Measurements from ENCODE around the gene GPR15. TPM values are rescaled to one million over a fixed set of nuclear protein-coding genes. Genes with fewer than 3 reads are reported as not detected.

GPR15 gene
- total and polyA plus RNA-seq, 4 donors = 0.12 to 1.2 (median 0.35) TPM

DNA sequence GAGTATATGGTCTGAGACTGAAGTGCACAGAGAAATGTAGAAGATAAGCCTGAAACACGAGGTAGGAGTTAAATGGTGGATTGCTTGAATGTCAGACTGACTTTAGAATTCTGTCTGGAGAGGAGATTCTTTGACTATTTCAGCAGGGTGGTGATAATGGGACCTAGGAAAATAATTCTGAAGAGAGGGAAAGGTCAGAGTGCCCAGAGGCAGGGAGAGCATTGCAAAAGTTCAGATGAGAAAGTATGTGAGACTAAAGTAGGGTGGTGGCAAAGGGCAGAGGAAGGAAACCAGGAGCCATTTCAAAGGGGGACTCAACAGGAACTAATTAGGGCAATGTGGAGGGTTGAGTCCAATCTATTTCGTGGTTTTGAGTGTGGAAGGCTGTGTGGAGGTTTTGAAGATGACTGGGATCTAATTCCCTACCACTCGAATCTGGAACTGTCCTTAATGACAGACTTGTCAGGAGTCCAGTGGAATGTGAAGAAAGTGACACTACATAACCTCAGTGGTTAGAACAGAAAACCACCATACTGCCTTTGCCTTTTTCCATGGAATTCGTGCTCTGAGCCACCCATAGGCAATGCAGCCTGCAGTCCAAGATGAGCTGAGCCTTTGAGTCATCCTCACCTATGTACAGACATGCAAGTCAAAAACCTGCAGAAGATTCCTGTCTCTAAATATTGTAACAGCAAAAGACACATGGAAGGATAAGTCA lies 45.6 kb downstream of the GPR15 start:
- H3K4me3 ChIP-seq = no peak overlapping the region
- H3K4me1 ChIP-seq (ENCODE audit: control insufficient read depth in 5 of 5, insufficient read depth in 5 of 5, low read length in 5 of 5) = no peaks in the 10 kb centered on the region
- WGBS, 2 donors = 79 to 81% methylated on average over 4 of the region's 4 CpGs
- DNase-seq (no peak), ATAC-seq (ENCODE audit: insufficient read depth, low FRiP score) (no peak)
- TF ChIP-seq, protein P1, sequence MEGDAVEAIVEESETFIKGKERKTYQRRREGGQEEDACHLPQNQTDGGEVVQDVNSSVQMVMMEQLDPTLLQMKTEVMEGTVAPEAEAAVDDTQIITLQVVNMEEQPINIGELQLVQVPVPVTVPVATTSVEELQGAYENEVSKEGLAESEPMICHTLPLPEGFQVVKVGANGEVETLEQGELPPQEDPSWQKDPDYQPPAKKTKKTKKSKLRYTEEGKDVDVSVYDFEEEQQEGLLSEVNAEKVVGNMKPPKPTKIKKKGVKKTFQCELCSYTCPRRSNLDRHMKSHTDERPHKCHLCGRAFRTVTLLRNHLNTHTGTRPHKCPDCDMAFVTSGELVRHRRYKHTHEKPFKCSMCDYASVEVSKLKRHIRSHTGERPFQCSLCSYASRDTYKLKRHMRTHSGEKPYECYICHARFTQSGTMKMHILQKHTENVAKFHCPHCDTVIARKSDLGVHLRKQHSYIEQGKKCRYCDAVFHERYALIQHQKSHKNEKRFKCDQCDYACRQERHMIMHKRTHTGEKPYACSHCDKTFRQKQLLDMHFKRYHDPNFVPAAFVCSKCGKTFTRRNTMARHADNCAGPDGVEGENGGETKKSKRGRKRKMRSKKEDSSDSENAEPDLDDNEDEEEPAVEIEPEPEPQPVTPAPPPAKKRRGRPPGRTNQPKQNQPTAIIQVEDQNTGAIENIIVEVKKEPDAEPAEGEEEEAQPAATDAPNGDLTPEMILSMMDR (IDR thresholded peaks at IDR 0.05; ENCODE audit: control extremely low read depth, extremely low read depth) = no peak
- H3K36me3 ChIP-seq (ENCODE audit: control insufficient read depth in 4 of 4, insufficient read depth in 4 of 4, low read length in 4 of 4) = peaks cover 0 to 13% (median 6%) of the 10 kb centered on the region in 4 donors
- no peaks in the 10 kb centered on the region for H3K27me3 ChIP-seq (ENCODE audit: control insufficient read depth in 3 of 3, insufficient read depth in 3 of 3, low read length in 2 of 3)
- no peak overlapping the region for H3K9ac ChIP-seq (ENCODE audit: insufficient read depth in 1 of 2, low read length in 2 of 2)
- no peak overlapping the region for H3K27ac ChIP-seq (ENCODE audit: low read depth in 1 of 2, low read length in 1 of 2)
- no peaks in the 10 kb centered on the region for H3K9me3 ChIP-seq (ENCODE audit: control insufficient read depth in 4 of 4, insufficient read depth in 3 of 4, low read length in 3 of 4)

DNA sequence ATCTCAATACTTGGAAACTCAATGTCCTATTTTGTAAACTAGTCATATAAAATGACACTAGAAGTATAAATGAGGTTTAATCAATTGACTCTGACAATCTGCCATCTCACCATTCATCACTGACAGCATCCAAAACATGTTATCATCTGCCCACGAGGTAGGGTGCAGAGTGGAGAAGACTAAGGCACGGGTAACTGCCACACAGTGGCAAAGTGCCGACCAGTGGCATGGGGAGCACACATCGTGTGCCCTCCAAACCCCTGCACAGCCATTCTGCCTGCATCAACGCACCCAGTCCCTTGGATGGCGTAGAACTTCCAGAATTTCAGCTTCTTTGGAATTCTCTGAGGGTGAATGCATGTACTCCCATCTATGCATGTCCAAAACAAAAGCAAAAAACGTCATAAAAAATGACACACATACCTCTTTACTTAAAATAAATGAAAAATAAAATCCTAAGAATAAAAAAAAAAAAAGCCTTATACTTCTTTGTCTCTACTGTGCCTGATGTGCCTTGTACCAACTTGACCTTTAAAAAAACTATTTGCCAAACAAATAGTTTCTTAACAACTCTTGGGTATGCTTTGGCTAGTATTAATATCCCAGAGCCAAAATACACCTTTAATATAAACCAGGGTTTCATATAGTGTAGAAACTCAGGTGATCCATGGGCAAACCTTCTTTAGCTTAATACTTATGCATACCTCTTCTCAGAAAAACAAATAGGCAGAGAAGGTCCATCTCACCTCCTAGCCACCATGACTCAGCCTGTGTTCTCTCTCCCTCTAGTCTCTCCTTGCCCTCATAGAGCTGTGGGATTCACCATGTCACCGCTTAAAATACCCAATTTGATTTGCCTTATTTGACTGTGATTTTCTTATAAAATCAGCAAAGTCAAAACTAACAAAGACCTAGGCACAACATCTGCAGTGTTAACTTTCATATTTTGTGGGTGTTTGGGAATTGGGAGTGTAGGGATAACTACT lies 48.9 kb downstream of the GPR15 start:
- WGBS, 2 donors = 92 to 95% methylated on average over 8 of the region's 8 CpGs
- TF ChIP-seq, protein P1 (IDR thresholded peaks at IDR 0.05; ENCODE audit: control extremely low read depth, extremely low read depth) = no peak
- DNase-seq (no peak), ATAC-seq (ENCODE audit: insufficient read depth, low FRiP score) (no peak)
- Histone ChIP-seq H3K9me3 (ENCODE audit: control insufficient read depth in 4 of 4, insufficient read depth in 3 of 4, low read length in 3 of 4) (no peaks in the 10 kb centered on the region), H3K4me3 (no peak overlapping the region), H3K27me3 (ENCODE audit: control insufficient read depth in 3 of 3, insufficient read depth in 3 of 3, low read length in 2 of 3) (no peaks in the 10 kb centered on the region), H3K4me1 (ENCODE audit: control insufficient read depth in 5 of 5, insufficient read depth in 5 of 5, low read length in 5 of 5) (no peaks in the 10 kb centered on the region), H3K27ac (ENCODE audit: low read depth in 1 of 2, low read length in 1 of 2) (no peak overlapping the region), H3K36me3 (ENCODE audit: control insufficient read depth in 4 of 4, insufficient read depth in 4 of 4, low read length in 4 of 4) (peaks cover 5 to 27% (median 11%) of the 10 kb centered on the region in 4 donors), H3K9ac (ENCODE audit: insufficient read depth in 1 of 2, low read length in 2 of 2) (no peak overlapping the region)

DNA sequence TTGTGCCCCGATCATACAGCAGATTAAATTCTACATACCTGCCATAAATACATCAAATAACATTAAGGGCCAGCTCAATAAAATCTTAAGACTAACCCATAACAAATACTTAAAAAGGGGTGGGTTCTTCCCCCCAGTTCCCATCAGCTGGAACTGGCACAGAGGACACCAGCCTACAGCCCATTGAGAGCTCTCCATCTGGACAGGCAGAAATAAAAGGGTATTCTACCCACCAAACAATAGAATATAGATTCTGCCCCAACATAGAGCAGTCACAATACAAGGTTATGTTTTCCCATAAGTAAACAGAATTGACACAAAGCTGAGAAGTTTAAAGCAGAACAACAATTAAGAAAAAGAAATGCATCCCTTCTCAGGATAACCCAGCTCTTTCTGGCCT lies 49.7 kb downstream of the GPR15 start:
- Histone ChIP-seq H3K9me3 (ENCODE audit: control insufficient read depth in 4 of 4, insufficient read depth in 3 of 4, low read length in 3 of 4) (no peaks in the 10 kb centered on the region), H3K9ac (ENCODE audit: insufficient read depth in 1 of 2, low read length in 2 of 2) (no peak overlapping the region), H3K4me1 (ENCODE audit: control insufficient read depth in 5 of 5, insufficient read depth in 5 of 5, low read length in 5 of 5) (no peaks in the 10 kb centered on the region), H3K27me3 (ENCODE audit: control insufficient read depth in 3 of 3, insufficient read depth in 3 of 3, low read length in 2 of 3) (no peaks in the 10 kb centered on the region), H3K36me3 (ENCODE audit: control insufficient read depth in 4 of 4, insufficient read depth in 4 of 4, low read length in 4 of 4) (peaks cover 5 to 27% (median 11%) of the 10 kb centered on the region in 4 donors), H3K27ac (ENCODE audit: low read depth in 1 of 2, low read length in 1 of 2) (no peak overlapping the region), H3K4me3 (no peak overlapping the region)
- ATAC-seq (ENCODE audit: insufficient read depth, low FRiP score) (no peak), DNase-seq (no peak)
- TF ChIP-seq, protein P1 (IDR thresholded peaks at IDR 0.05; ENCODE audit: control extremely low read depth, extremely low read depth) = no peak
- WGBS, 2 donors = 96 to 100% methylated on average over 1 of the region's 1 CpG
